H9 (cell line): ENCODE results near the gene NXF2B. TPM values are rescaled to one million over a fixed set of nuclear protein-coding genes. Genes with fewer than 3 reads are reported as not detected.
"Not testable (repeated sequence)": the region's sequence is repeated elsewhere in the genome, so short reads cannot be mapped to it uniquely, and the experiment has no call there.

Source experiments
- DNase-seq: peaks from one replicate; pipeline ENCODE4 v3.0.0-alpha.2; 2017
- H2AFZ ChIP-seq: one replicate; pipeline ENCODE4 v1.6.1; 2013; ENCODE audit warnings: mild to moderate bottlenecking, low read length, control low read depth, moderate library complexity
- H2AK5ac ChIP-seq: 2 replicates; pipeline ENCODE4 v1.6.1; 2013; ENCODE audit warnings: low read length, control low read depth, mixed read lengths; ENCODE audit not compliant: insufficient read length
- H2BK120ac ChIP-seq: one replicate; pipeline ENCODE4 v1.6.1; 2013; ENCODE audit warnings: low read depth, mild to moderate bottlenecking, low read length, control low read depth, inconsistent platforms; ENCODE audit not compliant: poor library complexity, severe bottlenecking
- H2BK12ac ChIP-seq: 2 replicates; pipeline ENCODE4 v1.6.1; 2013; ENCODE audit warnings: low read length, control low read depth, mixed read lengths, low read depth; ENCODE audit not compliant: insufficient read length
- H2BK15ac ChIP-seq: 2 replicates; pipeline ENCODE4 v1.6.1; 2013; ENCODE audit warnings: low read depth, low read length, control low read depth
- H2BK20ac ChIP-seq: one replicate; pipeline ENCODE4 v1.6.1; 2013; ENCODE audit warnings: low read depth, mild to moderate bottlenecking, low read length, control low read depth, inconsistent platforms; ENCODE audit not compliant: poor library complexity, severe bottlenecking
- H2BK5ac ChIP-seq: 2 replicates; pipeline ENCODE4 v1.6.1; 2013; ENCODE audit warnings: low read length, control low read depth, mixed read lengths; ENCODE audit not compliant: insufficient read length
- H3K14ac ChIP-seq: 2 replicates; pipeline ENCODE4 v1.6.1; 2013; ENCODE audit warnings: low read length, control low read depth; ENCODE audit not compliant: insufficient read depth
- H3K18ac ChIP-seq: 2 replicates; pipeline ENCODE4 v1.6.1; 2013; ENCODE audit warnings: low read depth, mild to moderate bottlenecking, mixed read lengths, low read length, control low read depth; ENCODE audit not compliant: insufficient read length
- H3K23ac ChIP-seq: 2 replicates; pipeline ENCODE4 v1.6.1; 2013; ENCODE audit warnings: low read length, control low read depth, mixed read lengths, low read depth; ENCODE audit not compliant: insufficient read length
- H3K23me2 ChIP-seq: 2 replicates; pipeline ENCODE4 v1.6.1; 2013; ENCODE audit warnings: low read depth, mild to moderate bottlenecking, mixed read lengths, low read length, control low read depth; ENCODE audit not compliant: insufficient read length, poor library complexity, severe bottlenecking
- H3K27ac ChIP-seq: 2 replicates; pipeline ENCODE4 v1.5.1; 2013; ENCODE audit warnings: low read length, control low read depth, mixed read lengths, low read depth; ENCODE audit not compliant: insufficient read length
- H3K27me3 ChIP-seq: 2 replicates; pipeline ENCODE4 v1.6.1; 2013; ENCODE audit warnings: low read length, control low read depth, inconsistent platforms; ENCODE audit not compliant: insufficient read depth
- H3K4ac ChIP-seq: 2 replicates; pipeline ENCODE4 v1.6.1; 2013; ENCODE audit warnings: low read depth, mild to moderate bottlenecking, control low read depth, inconsistent platforms, low read length, moderate library complexity
- H3K4me1 ChIP-seq: 2 replicates; pipeline ENCODE4 v1.6.1; 2013; ENCODE audit warnings: low read length, control low read depth, inconsistent platforms; ENCODE audit not compliant: insufficient read depth
- H3K4me2 ChIP-seq: 2 replicates; pipeline ENCODE4 v1.6.1; 2013; ENCODE audit warnings: low read length, control low read depth, mixed read lengths; ENCODE audit not compliant: insufficient read length, insufficient read depth
- H3K56ac ChIP-seq: 2 replicates; pipeline ENCODE4 v1.6.1; 2013; ENCODE audit warnings: low read depth, mild to moderate bottlenecking, mixed read lengths, low read length, control low read depth; ENCODE audit not compliant: insufficient read length
- H3K79me1 ChIP-seq: 2 replicates; pipeline ENCODE4 v1.6.1; 2013; ENCODE audit warnings: low read depth, mild to moderate bottlenecking, moderate library complexity, low read length, control low read depth, inconsistent platforms; ENCODE audit not compliant: insufficient read depth, poor library complexity, severe bottlenecking
- H3K79me2 ChIP-seq: 2 replicates; pipeline ENCODE4 v1.6.1; 2013; ENCODE audit warnings: low read length, control low read depth, inconsistent platforms; ENCODE audit not compliant: insufficient read depth
- H3K9ac ChIP-seq: 2 replicates; pipeline ENCODE4 v1.6.1; 2013; ENCODE audit warnings: low read length, control low read depth, mixed read lengths; ENCODE audit not compliant: insufficient read length; ENCODE audit errors: extremely low read depth
- H3K9me3 ChIP-seq: one replicate; pipeline ENCODE4 v1.6.1; 2013; ENCODE audit warnings: low read depth, low read length, inconsistent platforms; ENCODE audit not compliant: control insufficient read depth
- H3T11ph ChIP-seq: one replicate; pipeline ENCODE4 v1.6.1; 2013; ENCODE audit warnings: mild to moderate bottlenecking, low read length, control low read depth, inconsistent platforms
- H4K20me1 ChIP-seq: one replicate; pipeline ENCODE4 v1.6.1; 2013; ENCODE audit not compliant: control insufficient read depth, insufficient read length, insufficient read depth
- H4K5ac ChIP-seq: 2 replicates; pipeline ENCODE4 v1.6.1; 2013; ENCODE audit warnings: low read depth, mild to moderate bottlenecking, mixed read lengths, low read length, control low read depth; ENCODE audit not compliant: insufficient read length
- H4K8ac ChIP-seq: replicated peaks from 2 replicates; pipeline ENCODE4 v1.6.1; 2013; ENCODE audit warnings: low read length, control low read depth, mixed read lengths, low read depth; ENCODE audit not compliant: insufficient read length
- H4K91ac ChIP-seq: 2 replicates; pipeline ENCODE4 v1.6.1; 2013; ENCODE audit warnings: low read depth, mild to moderate bottlenecking, moderate library complexity, mixed read lengths, low read length, control low read depth; ENCODE audit not compliant: insufficient read length
- H3K27ac Mint-ChIP-seq, 3 experiments: 2 replicates in 2 of 3; 3 replicates in 1 of 3; pipeline ENCODE4 v1.8.0; 2020 to 2021; ENCODE audit warnings: mixed read lengths in 3 of 3, mild to moderate bottlenecking in 1 of 3, moderate library complexity in 1 of 3
- H3K27me3 Mint-ChIP-seq: 2 replicates; pipeline ENCODE4 v1.8.0; 2021; ENCODE audit warnings: low read depth, mild to moderate bottlenecking, moderate library complexity, mixed read lengths
- H3K36me3 Mint-ChIP-seq, 3 experiments: 2 replicates in 2 of 3; 3 replicates in 1 of 3; pipeline ENCODE4 v1.8.0; 2020 to 2021; ENCODE audit warnings: low read depth in 3 of 3, mixed read lengths in 3 of 3; ENCODE audit not compliant: insufficient read depth in 1 of 3
- H3K4me1 Mint-ChIP-seq, 2 experiments: 2 replicates each; pipeline ENCODE4 v1.8.0; 2020; ENCODE audit warnings: mixed read lengths in 2 of 2
- H3K4me3 Mint-ChIP-seq, 2 experiments: 2 replicates in 1 of 2; 3 replicates in 1 of 2; pipeline ENCODE4 v1.8.0; 2020 to 2021; ENCODE audit warnings: mild to moderate bottlenecking in 2 of 2, mixed read lengths in 2 of 2, moderate library complexity in 1 of 2
- H3K9me3 Mint-ChIP-seq, 2 experiments: 2 replicates in 1 of 2; 3 replicates in 1 of 2; pipeline ENCODE4 v1.8.0; 2020; ENCODE audit warnings: mild to moderate bottlenecking in 2 of 2, mixed read lengths in 2 of 2, moderate library complexity in 1 of 2
- WGBS: extraction: QIAGEN DNeasy Blood & Tissue Kit; methylation state at CpG from one replicate; pipeline ENCODE4 v1.1.7; 2013; ENCODE audit warnings: missing lambda C conversion rate, low lambda C conversion rate, mixed read lengths; ENCODE audit not compliant: insufficient read length; ENCODE audit errors: extremely low coverage; 5-methylcytosine and 5-hydroxymethylcytosine counted together
- long read RNA-seq: library from polyadenylated mRNA; unstranded; transcript quantifications from one replicate; pipeline ENCODE4 v2.0.0, GENCODE V29; 2020
- total RNA-seq: library from RNA; stranded (reverse); gene quantifications from 2 replicates; pipeline ENCODE4 v1.2.1, GENCODE V29; 2021

NXF2B gene, protein sequence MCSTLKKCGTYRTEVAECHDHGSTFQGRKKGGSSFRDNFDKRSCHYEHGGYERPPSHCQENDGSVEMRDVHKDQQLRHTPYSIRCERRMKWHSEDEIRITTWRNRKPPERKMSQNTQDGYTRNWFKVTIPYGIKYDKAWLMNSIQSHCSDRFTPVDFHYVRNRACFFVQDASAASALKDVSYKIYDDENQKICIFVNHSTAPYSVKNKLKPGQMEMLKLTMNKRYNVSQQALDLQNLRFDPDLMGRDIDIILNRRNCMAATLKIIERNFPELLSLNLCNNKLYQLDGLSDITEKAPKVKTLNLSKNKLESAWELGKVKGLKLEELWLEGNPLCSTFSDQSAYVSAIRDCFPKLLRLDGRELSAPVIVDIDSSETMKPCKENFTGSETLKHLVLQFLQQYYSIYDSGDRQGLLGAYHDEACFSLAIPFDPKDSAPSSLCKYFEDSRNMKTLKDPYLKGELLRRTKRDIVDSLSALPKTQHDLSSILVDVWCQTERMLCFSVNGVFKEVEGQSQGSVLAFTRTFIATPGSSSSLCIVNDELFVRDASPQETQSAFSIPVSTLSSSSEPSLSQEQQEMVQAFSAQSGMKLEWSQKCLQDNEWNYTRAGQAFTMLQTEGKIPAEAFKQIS
- not detected in 2 replicates for total RNA-seq
- long read RNA-seq: 0 reads

DNA sequence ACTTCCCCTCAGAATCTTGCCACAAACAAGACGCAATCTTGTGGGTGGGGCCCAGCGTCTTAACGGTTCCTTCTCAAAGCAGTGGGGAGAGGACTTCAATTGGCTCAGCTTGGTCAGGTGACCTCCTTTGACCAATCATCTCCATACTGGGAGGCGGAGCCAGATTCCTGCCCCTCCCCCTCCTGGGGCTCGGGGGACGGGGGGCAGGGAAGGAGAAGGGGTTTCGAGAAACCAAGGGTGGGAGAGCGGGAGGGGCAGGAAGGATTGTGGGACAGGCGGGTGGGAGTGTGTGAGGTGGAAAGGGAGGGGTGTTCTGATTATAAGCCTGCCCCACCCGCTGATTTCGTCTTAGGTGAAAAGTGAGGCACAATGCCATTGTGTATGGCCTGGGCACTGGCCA is at the start of gene NXF2B:
Gene NXF2B, minus strand, starts transcription at position 101 of the 400 bp plus-strand sequence. CDS start 59,972 bp downstream, outside the sequence.
- not testable (repeated sequence) for H3K4me1 ChIP-seq, H4K5ac ChIP-seq, H3K23me2 ChIP-seq, H3K9me3 Mint-ChIP-seq, H3T11ph ChIP-seq, H3K79me2 ChIP-seq, DNase-seq, H3K36me3 Mint-ChIP-seq, H3K9ac ChIP-seq, H3K14ac ChIP-seq, H2AFZ ChIP-seq, H3K4me2 ChIP-seq, H3K4ac ChIP-seq, H2BK5ac ChIP-seq, H3K23ac ChIP-seq, H4K8ac ChIP-seq, H4K20me1 ChIP-seq, H2BK12ac ChIP-seq, H3K27ac Mint-ChIP-seq, H3K27ac ChIP-seq, H2BK20ac ChIP-seq, H3K27me3 Mint-ChIP-seq, H3K79me1 ChIP-seq, H2AK5ac ChIP-seq, H4K91ac ChIP-seq, H3K18ac ChIP-seq, H2BK120ac ChIP-seq, H3K27me3 ChIP-seq, H3K4me3 Mint-ChIP-seq, H3K4me1 Mint-ChIP-seq, H2BK15ac ChIP-seq, H3K9me3 ChIP-seq, H3K56ac ChIP-seq
- WGBS: no CpG with 5 or more reads among the region's 11 CpGs

- not testable (repeated sequence) for H2BK12ac ChIP-seq, H3K9ac ChIP-seq, H3K4me3 Mint-ChIP-seq, DNase-seq, H3K27me3 Mint-ChIP-seq, H2BK120ac ChIP-seq, H3K9me3 ChIP-seq, H3K27ac ChIP-seq, H3K79me1 ChIP-seq, H3K4ac ChIP-seq, H3K56ac ChIP-seq, H4K91ac ChIP-seq, H3K27ac Mint-ChIP-seq, H3T11ph ChIP-seq, H2BK15ac ChIP-seq, H3K4me1 ChIP-seq, H3K79me2 ChIP-seq, H3K14ac ChIP-seq, H3K27me3 ChIP-seq, H4K8ac ChIP-seq, H3K4me1 Mint-ChIP-seq, H3K23ac ChIP-seq, H3K36me3 Mint-ChIP-seq, H2BK5ac ChIP-seq, H3K18ac ChIP-seq, H4K5ac ChIP-seq, H4K20me1 ChIP-seq, H2AFZ ChIP-seq, H3K9me3 Mint-ChIP-seq, H2BK20ac ChIP-seq, H2AK5ac ChIP-seq, H3K4me2 ChIP-seq, H3K23me2 ChIP-seq
- no CpG with 5 or more reads among the region's 5 CpGs for WGBS
These were observed 39.0 kb upstream of the NXF2B start for GRCh38 chrX:102478765-102479164.
